ENCODE data around the gene NINJ1.

DNA sequence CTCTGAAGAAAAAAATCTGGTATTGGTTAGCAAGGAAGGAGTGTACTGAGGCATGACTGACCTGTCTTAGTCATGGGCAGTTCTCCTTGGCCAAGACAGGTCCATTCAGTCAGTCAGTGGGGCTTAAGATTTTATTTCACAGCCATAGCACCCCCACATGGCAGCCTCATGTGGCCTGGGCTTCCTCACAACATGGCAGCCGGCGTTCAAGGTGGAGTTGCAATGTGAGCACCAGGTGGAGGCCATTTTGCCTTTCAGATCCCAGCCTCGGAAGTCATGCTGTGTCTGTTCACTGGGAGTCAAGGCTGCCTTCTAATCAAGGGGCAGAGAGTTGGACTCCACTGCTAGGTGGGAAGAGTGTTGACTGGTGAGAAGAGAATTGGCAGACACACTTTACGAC lies 48.4 kb downstream of the NINJ1 start:
- TF ChIP-seq, protein P1, sequence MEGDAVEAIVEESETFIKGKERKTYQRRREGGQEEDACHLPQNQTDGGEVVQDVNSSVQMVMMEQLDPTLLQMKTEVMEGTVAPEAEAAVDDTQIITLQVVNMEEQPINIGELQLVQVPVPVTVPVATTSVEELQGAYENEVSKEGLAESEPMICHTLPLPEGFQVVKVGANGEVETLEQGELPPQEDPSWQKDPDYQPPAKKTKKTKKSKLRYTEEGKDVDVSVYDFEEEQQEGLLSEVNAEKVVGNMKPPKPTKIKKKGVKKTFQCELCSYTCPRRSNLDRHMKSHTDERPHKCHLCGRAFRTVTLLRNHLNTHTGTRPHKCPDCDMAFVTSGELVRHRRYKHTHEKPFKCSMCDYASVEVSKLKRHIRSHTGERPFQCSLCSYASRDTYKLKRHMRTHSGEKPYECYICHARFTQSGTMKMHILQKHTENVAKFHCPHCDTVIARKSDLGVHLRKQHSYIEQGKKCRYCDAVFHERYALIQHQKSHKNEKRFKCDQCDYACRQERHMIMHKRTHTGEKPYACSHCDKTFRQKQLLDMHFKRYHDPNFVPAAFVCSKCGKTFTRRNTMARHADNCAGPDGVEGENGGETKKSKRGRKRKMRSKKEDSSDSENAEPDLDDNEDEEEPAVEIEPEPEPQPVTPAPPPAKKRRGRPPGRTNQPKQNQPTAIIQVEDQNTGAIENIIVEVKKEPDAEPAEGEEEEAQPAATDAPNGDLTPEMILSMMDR (IDR thresholded peaks at IDR 0.05): no peak
- no peak for TF ChIP-seq POLR2A (IDR thresholded peaks at IDR 0.05)
